GM18951 (cell line): ENCODE results near the gene AKAP10.
"Not testable (repeated sequence)": the region's sequence is repeated elsewhere in the genome, so short reads cannot be mapped to it uniquely, and the experiment has no call there.

Source experiments
- POLR2A ChIP-seq: IDR thresholded peaks from 4 replicates; pipeline ENCODE4 v1.6.1; 2011; ENCODE audit warnings: mild to moderate bottlenecking; ENCODE audit not compliant: insufficient read length, insufficient read depth; ENCODE audit errors: extremely low read depth
- in situ Hi-C: fragments of 300-500 bp; cut with MboI; formaldehyde crosslinking; loops from one replicate; pipeline ENCODE4 v1.12.0; 2022; ENCODE audit warnings: low sequenced_read_pairs, mixed read lengths, inconsistent platforms; ENCODE audit not compliant: unreplicated experiment

Gene AKAP10

GRCh38 chr17:19915245-19915978 is 62.2 kb downstream of the AKAP10 start:
- TF ChIP-seq POLR2A = no peak

DNA sequence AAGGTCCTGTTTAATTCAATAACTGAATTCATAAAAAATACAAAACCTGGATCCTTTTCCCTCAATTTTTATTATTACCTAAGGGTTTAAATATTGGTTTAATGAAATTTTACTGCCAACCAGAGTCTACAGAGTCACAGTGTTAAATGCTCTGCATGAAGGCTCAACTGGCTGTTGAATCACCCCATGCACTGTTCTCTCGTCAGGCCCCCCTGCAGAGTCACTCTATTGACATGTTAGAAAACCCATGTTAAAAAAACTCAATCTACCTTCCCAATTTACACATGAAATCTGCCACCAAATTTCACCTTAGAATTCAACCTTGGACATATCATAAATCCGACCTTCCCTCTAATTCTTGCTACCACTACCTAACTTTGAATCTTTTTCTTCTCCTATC is 66.6 kb downstream of the AKAP10 start:
- in situ Hi-C loops = no loop called here
- no peak for TF ChIP-seq POLR2A

More at GRCh38 chr17:19915245-19915978, 62.2 kb downstream of the AKAP10 start:
- in situ Hi-C loops = no loop called here

- TF ChIP-seq POLR2A = no peak
- in situ Hi-C loops = no loop called here
These were observed 68.5 kb downstream of the AKAP10 start for GRCh38 chr17:19909139-19909538.

- no peak for TF ChIP-seq POLR2A
- in situ Hi-C loops = no loop called here
These were observed 72.1 kb downstream of the AKAP10 start for GRCh38 chr17:19905502-19905901.

GRCh38 chr17:19904924-19905323 is 72.7 kb downstream of the AKAP10 start:
- in situ Hi-C loops = no loop called here
- no peak for TF ChIP-seq POLR2A

DNA sequence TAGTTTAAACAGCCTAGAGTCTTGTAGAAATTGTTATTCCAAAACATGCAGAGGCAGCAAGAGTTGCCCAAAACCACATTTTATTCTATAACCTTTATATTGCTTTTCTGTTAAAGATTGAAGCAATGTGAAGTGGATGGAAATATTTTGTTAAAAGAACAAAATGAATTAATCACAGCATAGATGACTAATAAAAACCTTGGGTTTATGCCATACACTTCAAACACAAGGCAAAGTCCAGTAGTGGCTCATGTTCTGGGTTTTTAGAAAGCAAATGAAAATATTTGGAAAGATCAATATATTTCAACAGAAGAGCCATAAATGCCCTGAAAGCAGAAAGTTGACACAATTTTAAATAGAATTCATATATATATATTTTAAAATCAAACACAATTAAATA is 73.2 kb downstream of the AKAP10 start:
- no peak for TF ChIP-seq POLR2A
- in situ Hi-C loops = no loop called here

DNA sequence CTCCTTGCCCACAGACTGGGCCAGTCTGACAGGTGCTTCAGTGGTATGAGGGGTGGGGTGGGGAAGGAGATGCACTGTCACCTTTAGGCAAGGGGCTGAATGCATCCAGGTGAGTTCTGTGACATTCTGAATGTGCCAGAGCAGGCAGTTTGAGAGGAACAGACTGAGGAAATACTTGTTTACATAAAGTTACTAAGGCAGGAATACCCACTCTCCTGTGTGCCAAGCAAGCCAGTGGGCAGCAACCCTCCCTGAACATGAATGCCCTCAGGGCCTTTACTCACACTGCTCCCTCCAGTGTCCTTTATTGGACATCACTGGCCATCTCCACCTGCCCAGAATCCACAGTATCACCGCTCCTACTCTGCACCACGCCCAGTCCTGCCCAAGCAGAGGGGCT is 76.8 kb downstream of the AKAP10 start:
- in situ Hi-C loops = no loop called here
- no peak for TF ChIP-seq POLR2A

DNA sequence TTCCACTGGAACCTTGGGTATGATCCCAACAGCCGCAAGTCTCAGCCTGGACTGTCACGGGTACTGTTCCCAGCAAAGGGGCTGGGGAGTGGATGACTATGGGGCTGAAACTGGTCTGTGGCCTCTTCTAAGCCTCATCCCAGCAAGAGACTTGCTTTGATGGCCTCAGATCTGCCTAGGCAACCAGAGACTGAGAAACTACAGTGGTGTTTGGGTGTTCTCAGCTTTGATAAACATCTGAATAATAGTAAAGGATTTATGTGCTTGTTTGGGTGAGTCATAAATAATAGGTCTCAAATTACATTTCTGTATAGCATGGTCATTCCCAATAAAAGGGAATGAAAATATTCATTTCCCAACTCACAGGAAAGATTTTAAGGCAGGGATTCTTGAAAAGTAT is 79.7 kb downstream of the AKAP10 start:
- in situ Hi-C loops = no loop called here
- no peak for TF ChIP-seq POLR2A

- in situ Hi-C loops = no loop called here
- TF ChIP-seq POLR2A = no peak
These were observed 80.4 kb downstream of the AKAP10 start for GRCh38 chr17:19897090-19897837.

DNA sequence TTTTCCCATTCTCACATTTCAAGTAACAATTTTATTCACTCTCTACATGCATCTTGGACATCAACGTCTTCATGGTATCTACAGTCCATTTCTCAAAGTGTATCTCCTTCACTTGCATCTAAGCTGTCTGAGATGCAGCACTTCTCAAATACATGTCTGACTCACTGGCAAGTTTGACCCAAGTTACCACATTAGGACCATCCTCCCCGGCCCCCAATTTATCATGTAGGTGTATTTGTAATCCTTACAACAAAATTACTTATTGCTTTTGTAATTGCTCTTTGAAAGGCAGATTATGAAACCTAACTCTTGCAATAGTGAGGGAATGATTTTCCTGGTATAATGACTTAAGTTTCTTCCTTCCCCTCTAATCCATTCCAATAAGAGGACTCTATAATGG is 80.9 kb downstream of the AKAP10 start:
- TF ChIP-seq POLR2A = no peak
- in situ Hi-C loops = no loop called here

GRCh38 chr17:19890554-19890953 is 87.1 kb downstream of the AKAP10 start:
- in situ Hi-C loops = not testable (repeated sequence)

DNA sequence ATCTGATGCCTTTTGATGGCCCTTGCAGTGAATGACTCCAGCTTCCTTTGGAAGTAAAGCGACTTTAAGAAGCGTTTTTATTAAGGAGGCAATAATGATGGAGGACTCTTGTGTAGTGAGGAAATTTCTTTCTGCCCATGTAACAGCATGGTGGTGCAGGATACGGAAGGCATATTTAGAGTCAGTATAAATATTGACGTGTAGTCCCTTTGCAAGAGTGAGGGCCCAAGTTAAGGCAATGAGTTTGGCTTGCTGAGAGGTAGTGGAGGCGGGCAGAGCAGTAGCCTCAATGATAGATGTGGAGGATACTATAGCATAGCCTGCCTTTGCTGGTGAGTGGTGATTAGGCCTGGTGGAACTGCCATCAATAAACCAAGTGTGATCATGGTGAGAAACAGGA is 87.6 kb downstream of the AKAP10 start:
- in situ Hi-C loops = not testable (repeated sequence)

GRCh38 chr17:19886116-19886515 is 91.5 kb downstream of the AKAP10 start:
- in situ Hi-C loops = no loop called here
- no peak for TF ChIP-seq POLR2A

DNA sequence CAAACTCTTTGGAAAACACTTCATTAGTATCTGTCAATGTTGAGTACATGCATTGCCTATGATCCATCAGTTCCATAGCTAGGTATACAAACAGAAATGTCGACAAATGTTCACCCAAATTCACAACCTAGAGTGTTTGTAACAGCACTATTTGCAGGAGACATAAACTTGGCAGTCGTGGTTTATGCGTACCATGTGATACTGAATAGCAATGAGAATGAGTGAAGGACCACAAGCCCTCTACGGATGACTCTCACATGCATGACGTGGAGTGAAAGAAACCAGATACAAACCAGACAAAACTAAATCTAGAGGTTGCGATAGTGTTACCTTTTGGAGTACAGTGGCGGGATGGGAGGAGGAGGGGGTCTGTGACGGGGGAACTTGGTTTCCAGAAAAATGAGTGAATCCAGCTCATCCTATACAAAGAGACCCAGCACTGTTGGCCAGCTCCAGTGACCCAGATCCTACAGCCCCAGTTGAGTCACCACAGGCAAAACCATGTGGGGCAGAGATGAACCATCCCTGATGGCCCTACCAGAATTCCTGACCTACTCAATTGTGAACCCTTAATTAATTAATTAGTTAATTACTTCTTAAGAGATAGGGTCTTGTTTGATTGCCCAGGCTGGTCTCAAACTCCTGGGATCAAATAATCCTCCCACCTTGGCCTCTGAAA is 94.0 kb downstream of the AKAP10 start:
- in situ Hi-C loops = no loop called here
- TF ChIP-seq POLR2A = no peak

GRCh38 chr17:19880393-19880792 is 97.2 kb downstream of the AKAP10 start:
- TF ChIP-seq POLR2A = no peak
- in situ Hi-C loops = no loop called here
